Spinal cord (tissue), 10 donors: Measurements from ENCODE around the gene PDE4B. TPM values are rescaled to one million over a fixed set of nuclear protein-coding genes. Genes with fewer than 3 reads are reported as not detected.
A peak's percentile ranks its signal among the peaks of the same experiment; 100 is the strongest.

ENCODE experiments used
- DNase-seq, 6 donors: peaks; one replicate each; pipeline versions ENCODE4 v3.0.0 to v3.0.0-alpha.2; 2013 to 2015; ENCODE audit warnings: low spot score in 6 of 6, low read depth in 4 of 6
- H3K27ac ChIP-seq: one replicate; pipeline ENCODE4 v1.5.1; 2013; ENCODE audit warnings: low read depth, low read length, control low read depth
- H3K27me3 ChIP-seq: one replicate; pipeline ENCODE4 v1.6.1; 2013; ENCODE audit warnings: low read length; ENCODE audit not compliant: control insufficient read depth, insufficient read depth
- H3K36me3 ChIP-seq: one replicate; pipeline ENCODE4 v1.6.1; 2013; ENCODE audit warnings: low read length; ENCODE audit not compliant: control insufficient read depth, insufficient read depth
- H3K4me1 ChIP-seq: one replicate; pipeline ENCODE4 v1.6.1; 2013; ENCODE audit warnings: low read length; ENCODE audit not compliant: control insufficient read depth, insufficient read depth
- H3K4me3 ChIP-seq: one replicate; pipeline ENCODE4 v1.5.1; 2013; ENCODE audit warnings: low read depth, low read length, control low read depth
- H3K9me3 ChIP-seq: one replicate; pipeline ENCODE4 v1.6.1; 2013; ENCODE audit warnings: low read length; ENCODE audit not compliant: control insufficient read depth, insufficient read depth
- WGBS: methylation state at CpG from one replicate; pipeline ENCODE4 v1.1.5; 2013; ENCODE audit warnings: missing lambda C conversion rate; ENCODE audit not compliant: insufficient coverage; 5-methylcytosine and 5-hydroxymethylcytosine counted together
- polyA plus RNA-seq, 2 donors: library from polyadenylated mRNA; unstranded; fragments of 120-200 nt; gene quantifications; one replicate each; pipeline ENCODE4 v1.2.1, GENCODE V29; 2013; ENCODE audit not compliant: insufficient read length in 2 of 2
- total RNA-seq, 2 donors: library from RNA; depleted of rRNA in 1 of 2; stranded (reverse); fragments of 120-200 nt in 1 of 2; fragments of >200 nt in 1 of 2; gene quantifications; one replicate each; pipeline versions ENCODE4 v1.2.3 to v1.2.4, GENCODE V29; 2013 to 2014
- donor health status: healthy.

PDE4B gene
- total and polyA plus RNA-seq, 4 donors = 57.7 to 181 (median 90.7) TPM

DNA sequence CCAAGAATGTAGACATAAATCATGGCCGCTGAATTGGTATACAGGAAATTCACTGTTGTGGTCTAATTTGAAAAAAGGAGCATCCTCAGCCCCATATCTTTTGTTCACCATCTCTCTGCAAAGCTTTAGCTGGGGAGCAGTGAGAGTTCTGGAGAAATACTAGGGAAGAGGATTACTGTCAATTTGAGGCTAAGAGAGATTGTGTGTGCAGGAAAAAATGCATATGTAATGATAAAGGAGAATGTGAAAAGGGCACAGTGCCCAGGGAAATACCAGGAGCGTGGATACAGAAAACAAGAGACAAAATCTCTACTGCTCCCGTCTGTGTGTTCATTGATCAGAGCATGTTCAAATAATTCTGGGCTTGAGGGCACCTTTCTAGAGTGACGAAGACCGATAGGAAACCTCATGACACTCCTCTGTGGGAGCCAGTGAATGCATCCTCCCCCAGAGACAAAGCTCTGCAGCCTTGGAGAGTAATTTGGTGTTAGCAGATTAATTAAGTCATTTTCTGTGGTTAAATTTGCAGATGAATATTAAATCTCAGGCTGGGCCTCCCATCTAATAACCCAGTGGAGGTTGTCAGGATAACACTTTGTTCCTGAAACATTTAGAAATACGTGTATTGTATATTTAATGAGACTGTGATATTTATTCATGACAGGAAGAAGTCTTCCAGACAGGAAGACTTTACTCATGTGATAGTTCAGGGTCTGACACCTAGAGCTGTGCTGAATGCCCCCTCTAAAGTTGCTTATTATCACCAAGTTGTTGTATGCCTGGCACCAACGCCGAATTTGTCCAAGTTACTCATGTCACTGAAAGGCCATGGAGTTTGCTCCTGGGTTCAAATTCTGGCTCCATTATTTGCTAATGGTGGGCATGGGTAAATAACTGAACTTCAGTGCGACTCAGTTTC lies 453.9 kb downstream of the PDE4B start:
- H3K27me3 ChIP-seq = no peaks in the 10 kb centered on the region
- WGBS = 27% methylated on average over 2 of the region's 9 CpGs
- peak in 1 of 6 donors; percentile 63 for DNase-seq
- H3K27ac ChIP-seq = no peak overlapping the region
- H3K4me1 ChIP-seq = peaks cover 17% of the 10 kb centered on the region
- H3K9me3 ChIP-seq = no peaks in the 10 kb centered on the region
- no peaks in the 10 kb centered on the region for H3K36me3 ChIP-seq
- H3K4me3 ChIP-seq = no peak overlapping the region

DNA sequence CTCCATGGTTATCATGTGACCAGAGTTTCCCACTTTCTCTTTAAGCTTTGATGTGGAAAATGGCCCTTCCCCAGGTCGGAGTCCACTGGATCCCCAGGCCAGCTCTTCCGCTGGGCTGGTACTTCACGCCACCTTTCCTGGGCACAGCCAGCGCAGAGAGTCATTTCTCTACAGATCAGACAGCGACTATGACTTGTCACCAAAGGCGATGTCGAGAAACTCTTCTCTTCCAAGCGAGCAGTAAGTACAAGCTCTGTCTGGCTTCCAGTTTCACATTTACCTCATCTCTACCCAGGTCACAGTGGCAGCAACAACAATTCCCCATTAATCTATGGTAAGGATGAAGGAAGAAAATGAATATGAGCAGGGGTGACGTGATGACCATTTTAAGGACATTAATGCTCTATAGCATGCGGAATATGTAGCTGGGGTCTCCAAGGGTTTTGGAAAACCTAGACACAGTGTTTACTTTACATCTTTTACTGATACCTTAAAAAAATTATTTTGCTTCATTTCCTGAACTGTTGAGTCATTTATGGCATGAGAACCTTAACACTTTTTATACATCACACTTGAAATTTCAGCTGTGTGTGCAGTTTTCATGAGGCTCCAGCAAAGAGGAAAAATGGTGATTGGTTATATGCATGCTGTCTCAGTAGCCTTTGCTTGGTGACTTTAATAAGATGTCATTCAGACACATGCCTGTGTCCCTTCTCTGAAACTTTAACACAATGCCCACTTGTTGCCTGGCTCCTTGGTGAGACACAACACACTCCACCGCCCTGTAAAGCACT lies 454.9 kb downstream of the PDE4B start:
- Histone ChIP-seq H3K27ac (no peak overlapping the region), H3K4me1 (peaks cover 12% of the 10 kb centered on the region), H3K9me3 (no peaks in the 10 kb centered on the region), H3K4me3 (no peak overlapping the region), H3K36me3 (no peaks in the 10 kb centered on the region), H3K27me3 (no peaks in the 10 kb centered on the region)
- WGBS = 94% methylated on average over 7 of the region's 11 CpGs
- no peak for DNase-seq

DNA sequence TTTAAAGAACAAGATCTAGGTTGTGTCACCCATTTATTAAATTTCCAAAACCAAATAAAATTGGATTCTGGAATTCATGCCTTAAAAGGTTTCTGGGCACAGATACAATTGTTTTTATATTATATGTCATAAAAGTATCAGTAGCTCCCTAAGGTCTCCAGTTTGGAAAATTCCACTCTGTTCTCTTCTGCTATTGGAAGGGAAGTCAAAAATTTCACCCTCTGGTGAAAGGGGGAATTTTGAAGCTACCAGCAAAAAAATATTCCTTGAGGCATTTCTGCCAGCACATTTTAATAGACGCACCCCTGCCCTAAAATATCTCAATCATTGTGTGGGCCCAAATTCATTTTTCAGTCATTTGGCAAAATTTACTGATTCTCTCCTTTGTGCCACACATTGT lies 455.6 kb downstream of the PDE4B start:
- 100% methylated on average over 1 of the region's 1 CpG for WGBS
- H3K27ac ChIP-seq = no peak overlapping the region
- no peak for DNase-seq

DNA sequence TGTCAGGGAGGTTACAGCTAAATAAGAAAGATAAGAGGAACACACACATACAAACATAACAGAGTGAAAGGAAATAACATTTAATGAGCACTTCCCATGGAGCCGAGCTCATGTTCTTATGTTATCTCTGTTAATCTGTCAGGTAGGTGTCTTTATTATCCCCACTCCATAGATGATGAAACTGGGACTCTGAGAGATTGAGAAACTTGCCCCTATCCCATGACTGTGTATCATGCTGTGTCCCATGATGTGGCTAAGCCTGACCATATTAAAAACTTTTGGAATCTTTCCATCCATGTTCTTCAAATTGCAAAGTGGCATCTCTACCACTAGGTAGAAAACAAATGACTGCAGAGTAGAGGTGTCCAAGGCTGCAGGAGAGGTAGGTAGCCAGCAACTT lies 456.1 kb downstream of the PDE4B start:
- no peak for DNase-seq
- no peaks in the 10 kb centered on the region for H3K36me3 ChIP-seq
- H3K27me3 ChIP-seq = no peaks in the 10 kb centered on the region
- no peaks in the 10 kb centered on the region for H3K9me3 ChIP-seq
- no peak overlapping the region for H3K27ac ChIP-seq
- H3K4me3 ChIP-seq = no peak overlapping the region
- peaks cover 11% of the 10 kb centered on the region for H3K4me1 ChIP-seq
- no CpG with 5 or more reads among the region's 1 CpG for WGBS

More for the DNA sequence above, 455.6 kb downstream of the PDE4B start:
- H3K36me3 ChIP-seq = no peaks in the 10 kb centered on the region
- peaks cover 11% of the 10 kb centered on the region for H3K4me1 ChIP-seq
- no peak overlapping the region for H3K4me3 ChIP-seq
- H3K9me3 ChIP-seq = no peaks in the 10 kb centered on the region
- no peaks in the 10 kb centered on the region for H3K27me3 ChIP-seq

DNA sequence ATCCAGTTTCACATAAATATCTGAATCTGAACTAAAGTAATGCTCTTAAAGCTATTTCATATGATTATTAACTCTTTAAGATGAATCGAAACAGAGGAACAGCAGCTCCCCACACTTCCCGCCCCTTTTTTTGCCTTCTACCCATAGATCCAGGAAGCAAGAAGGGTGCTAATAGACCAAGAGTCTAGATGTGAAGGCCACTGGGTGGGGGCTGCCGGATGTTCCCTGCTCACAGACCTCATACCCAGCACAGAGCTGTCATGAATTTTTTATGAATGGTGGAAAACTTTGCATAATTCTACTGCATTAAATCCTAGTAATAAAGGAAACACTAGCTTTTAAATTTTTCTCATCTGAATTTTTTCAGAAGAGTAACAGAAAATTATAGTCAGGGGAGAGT lies 457.4 kb downstream of the PDE4B start:
- no CpG with 5 or more reads among the region's 3 CpGs for WGBS
- no peaks in the 10 kb centered on the region for H3K36me3 ChIP-seq
- no peak overlapping the region for H3K4me3 ChIP-seq
- H3K4me1 ChIP-seq = peaks cover 7% of the 10 kb centered on the region
- no peak overlapping the region for H3K27ac ChIP-seq
- no peaks in the 10 kb centered on the region for H3K9me3 ChIP-seq
- no peak for DNase-seq
- no peaks in the 10 kb centered on the region for H3K27me3 ChIP-seq

DNA sequence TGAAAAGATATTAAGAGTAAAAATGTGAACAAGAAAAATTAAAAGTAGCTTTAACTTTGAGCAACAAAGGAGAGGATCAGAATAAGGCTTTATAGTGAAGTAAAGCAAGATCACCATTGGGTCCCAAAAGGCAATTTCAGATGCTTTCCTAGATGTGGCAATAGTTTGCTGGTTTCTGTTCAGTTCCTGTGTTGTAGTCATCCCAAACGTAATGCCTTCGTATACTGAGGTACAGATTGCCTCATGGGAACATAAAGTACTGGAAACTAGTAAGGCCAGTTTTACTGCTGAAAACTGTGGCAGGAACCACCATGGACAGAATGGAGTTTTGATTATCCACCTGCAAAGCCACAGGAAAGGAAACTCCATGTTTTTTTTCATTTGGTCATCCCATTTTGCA lies 457.8 kb downstream of the PDE4B start:
- WGBS = 100% methylated on average over 2 of the region's 2 CpGs
- H3K27me3 ChIP-seq = no peaks in the 10 kb centered on the region
- no peak overlapping the region for H3K4me3 ChIP-seq
- no peaks in the 10 kb centered on the region for H3K36me3 ChIP-seq
- H3K9me3 ChIP-seq = no peaks in the 10 kb centered on the region
- H3K27ac ChIP-seq = no peak overlapping the region
- no peak for DNase-seq
- peaks cover 4% of the 10 kb centered on the region for H3K4me1 ChIP-seq

DNA sequence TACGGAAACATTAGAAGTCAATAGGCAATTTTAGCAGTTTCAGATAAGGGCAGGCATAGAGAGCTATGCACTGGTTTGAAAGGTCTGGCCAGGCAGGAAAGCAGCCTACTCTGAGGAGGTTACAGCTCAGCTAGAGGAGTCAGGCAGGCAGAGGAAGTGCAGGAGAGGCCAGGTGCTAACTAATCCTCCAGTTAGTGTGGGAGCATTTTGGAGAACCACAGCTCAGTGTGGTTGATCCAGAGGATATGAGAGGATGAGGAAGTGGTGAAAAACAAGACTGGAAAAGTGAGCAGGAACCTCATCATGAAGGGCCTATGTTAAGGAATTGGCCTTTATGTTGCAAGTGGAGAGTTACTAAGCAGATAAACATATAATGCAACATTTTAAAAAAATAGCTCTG lies 458.9 kb downstream of the PDE4B start:
- H3K4me3 ChIP-seq = no peak overlapping the region
- H3K36me3 ChIP-seq = peaks cover 4% of the 10 kb centered on the region
- 92% methylated on average over 1 of the region's 1 CpG for WGBS
- peaks cover 3% of the 10 kb centered on the region for H3K4me1 ChIP-seq
- DNase-seq = no peak
- H3K27me3 ChIP-seq = no peaks in the 10 kb centered on the region
- no peaks in the 10 kb centered on the region for H3K9me3 ChIP-seq
- H3K27ac ChIP-seq = no peak overlapping the region

DNA sequence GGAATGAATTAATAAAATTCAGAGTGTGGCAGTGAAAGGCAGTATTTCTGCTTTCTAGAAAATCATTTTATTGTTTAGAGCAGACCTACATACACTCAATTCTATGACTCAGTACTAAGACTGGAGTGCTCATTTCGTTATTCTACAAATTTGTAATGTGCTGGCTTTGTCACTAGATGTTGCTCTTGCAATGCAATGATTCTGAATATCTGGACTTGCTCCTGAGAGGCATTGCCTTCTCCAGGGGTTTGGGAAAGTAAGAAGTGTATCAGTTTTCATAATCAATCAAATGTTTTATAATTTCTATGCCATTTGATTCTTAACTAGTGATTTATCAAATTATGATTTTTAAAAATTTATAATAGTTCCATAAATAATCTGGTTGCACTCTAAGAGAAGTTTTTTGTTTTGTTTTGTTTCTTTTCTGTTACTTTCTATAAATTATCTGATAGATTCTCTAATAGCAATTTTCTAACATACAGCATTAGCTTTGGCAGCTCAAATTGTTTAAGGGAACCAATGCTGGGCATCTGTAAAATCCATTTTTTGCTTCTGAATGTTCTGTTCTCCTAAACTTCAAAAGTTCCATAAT lies 460.7 kb downstream of the PDE4B start:
- Histone ChIP-seq H3K27ac (no peak overlapping the region), H3K36me3 (peaks cover 4% of the 10 kb centered on the region), H3K9me3 (no peaks in the 10 kb centered on the region), H3K27me3 (no peaks in the 10 kb centered on the region), H3K4me3 (no peak overlapping the region), H3K4me1 (no peaks in the 10 kb centered on the region)
- WGBS = no CpG with 5 or more reads among the region's 1 CpG
- DNase-seq = peak in 3 of 6 donors; percentile 54 to 92 (median 84)

DNA sequence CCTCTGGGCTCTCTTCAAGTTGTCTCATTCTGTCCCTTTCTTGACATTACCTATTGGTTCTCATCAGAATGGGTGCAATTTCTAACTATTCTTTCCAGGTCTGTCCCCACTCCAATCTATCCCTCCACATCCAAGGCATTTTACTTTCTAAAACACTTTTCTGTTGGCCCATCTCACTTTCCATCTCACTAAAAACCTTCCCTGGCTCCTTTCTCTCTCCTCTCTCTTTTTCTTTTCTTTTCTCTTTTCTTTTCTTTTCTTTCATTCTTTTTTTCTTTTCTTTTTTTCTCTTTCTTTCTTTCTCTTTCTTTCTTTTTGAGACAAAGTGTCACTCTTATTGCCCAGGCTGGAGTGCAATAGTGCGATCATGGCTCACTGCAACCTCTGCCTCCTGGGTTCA lies 462.1 kb downstream of the PDE4B start:
- no peak for DNase-seq
- no CpG with 5 or more reads among the region's 1 CpG for WGBS

More for the DNA sequence above, 462.1 kb downstream of the PDE4B start:
- H3K27ac ChIP-seq = no peak overlapping the region
- H3K4me1 ChIP-seq = no peaks in the 10 kb centered on the region
- peaks cover 4% of the 10 kb centered on the region for H3K36me3 ChIP-seq
- no peak overlapping the region for H3K4me3 ChIP-seq
- H3K27me3 ChIP-seq = no peaks in the 10 kb centered on the region
- no peaks in the 10 kb centered on the region for H3K9me3 ChIP-seq
